NB4 (cell line): Measurements from ENCODE around the gene KRTAP3-1.

Experiments used
- POLR2A ChIP-seq: IDR thresholded peaks from 2 replicates; pipeline ENCODE4 v1.6.1; 2011; ENCODE audit warnings: mild to moderate bottlenecking; ENCODE audit not compliant: insufficient read length; ENCODE audit errors: extremely low read depth
- TF ChIP-seq, protein P1 (sequence below): IDR thresholded peaks from one replicate; pipeline ENCODE4 v1.5.1; 2012; ENCODE audit warnings: low read depth, low read length
- TF ChIP-seq, protein P2 (sequence below): IDR thresholded peaks from 2 replicates; pipeline ENCODE4 v1.6.1; 2011; ENCODE audit warnings: low read depth, low read length

DNA sequence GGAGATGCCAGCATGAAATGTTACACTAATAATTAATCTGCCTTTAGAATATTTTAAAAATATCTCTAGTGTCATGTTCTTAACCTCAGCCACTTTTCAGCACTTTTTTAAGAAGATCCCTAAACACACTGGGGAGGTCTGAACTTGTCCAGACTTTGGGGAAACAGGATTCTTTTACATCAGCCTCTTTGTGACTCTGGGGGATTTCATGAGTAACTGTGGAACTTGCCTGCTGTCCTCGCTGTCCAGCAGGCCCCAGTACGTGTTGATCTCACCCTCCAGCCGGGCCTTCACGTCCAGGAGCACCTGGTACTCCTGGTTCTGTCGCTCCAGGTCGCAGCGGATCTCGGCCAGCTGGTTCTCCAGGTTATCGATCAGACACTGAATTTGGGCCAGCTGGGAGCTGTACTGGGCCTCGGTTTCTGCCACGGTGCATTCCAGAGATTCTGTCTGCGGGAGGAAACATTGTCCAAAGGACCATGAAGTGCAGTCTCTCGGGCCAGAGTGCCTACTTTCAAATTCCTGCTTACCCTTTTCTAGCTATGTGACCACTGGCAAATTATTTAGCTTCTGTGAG lies 30.3 kb downstream of the KRTAP3-1 start:
- TF ChIP-seq, protein P1, sequence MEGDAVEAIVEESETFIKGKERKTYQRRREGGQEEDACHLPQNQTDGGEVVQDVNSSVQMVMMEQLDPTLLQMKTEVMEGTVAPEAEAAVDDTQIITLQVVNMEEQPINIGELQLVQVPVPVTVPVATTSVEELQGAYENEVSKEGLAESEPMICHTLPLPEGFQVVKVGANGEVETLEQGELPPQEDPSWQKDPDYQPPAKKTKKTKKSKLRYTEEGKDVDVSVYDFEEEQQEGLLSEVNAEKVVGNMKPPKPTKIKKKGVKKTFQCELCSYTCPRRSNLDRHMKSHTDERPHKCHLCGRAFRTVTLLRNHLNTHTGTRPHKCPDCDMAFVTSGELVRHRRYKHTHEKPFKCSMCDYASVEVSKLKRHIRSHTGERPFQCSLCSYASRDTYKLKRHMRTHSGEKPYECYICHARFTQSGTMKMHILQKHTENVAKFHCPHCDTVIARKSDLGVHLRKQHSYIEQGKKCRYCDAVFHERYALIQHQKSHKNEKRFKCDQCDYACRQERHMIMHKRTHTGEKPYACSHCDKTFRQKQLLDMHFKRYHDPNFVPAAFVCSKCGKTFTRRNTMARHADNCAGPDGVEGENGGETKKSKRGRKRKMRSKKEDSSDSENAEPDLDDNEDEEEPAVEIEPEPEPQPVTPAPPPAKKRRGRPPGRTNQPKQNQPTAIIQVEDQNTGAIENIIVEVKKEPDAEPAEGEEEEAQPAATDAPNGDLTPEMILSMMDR, result no peak
- TF ChIP-seq POLR2A, result no peak
- TF ChIP-seq, protein P2, sequence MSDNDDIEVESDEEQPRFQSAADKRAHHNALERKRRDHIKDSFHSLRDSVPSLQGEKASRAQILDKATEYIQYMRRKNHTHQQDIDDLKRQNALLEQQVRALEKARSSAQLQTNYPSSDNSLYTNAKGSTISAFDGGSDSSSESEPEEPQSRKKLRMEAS, result no peak
